Panc1 (cell line): ENCODE results near the gene UNC13C.

Experiments used
- CTCF ChIP-seq: fragments of 450-650 bp; IDR thresholded peaks from 2 replicates; pipeline ENCODE4 v1.5.1; 2017; ENCODE audit warnings: mild to moderate bottlenecking
- POLR2AphosphoS5 ChIP-seq: IDR thresholded peaks from 2 replicates; pipeline ENCODE4 v1.6.1; 2012; ENCODE audit warnings: mild to moderate bottlenecking, low read depth, low read length, moderate library complexity

GRCh38 chr15:53963801-53964200 is 14.4 kb upstream of the UNC13C start:
- TF ChIP-seq CTCF: no peak
- no peak for TF ChIP-seq POLR2AphosphoS5
